Heart left ventricle (tissue), 16 donors: ENCODE measurements around the gene DCAF17. TPM values are rescaled to one million over a fixed set of nuclear protein-coding genes. Genes with fewer than 3 reads are reported as not detected.

Source experiments
- ATAC-seq, 4 donors: fragments of 200-7000 bp; cut with Tn5 transposase; one replicate each; pipeline ENCODE4 v1.9.1; 2020 to 2022; ENCODE audit warnings: moderate library complexity in 4 of 4, mild to moderate bottlenecking in 3 of 4, moderate number of reproducible peaks in 1 of 4
- DNase-seq, 5 donors: peaks; one replicate each; pipeline ENCODE4 v3.0.0-alpha.2; 2020
- H3K27ac ChIP-seq, 12 donors: fragments of 200-600 bp; sonication (generic) in 4 of 12; one replicate each; pipeline versions ENCODE4 v1.5.0 to v1.8.0; 2016 to 2022; ENCODE audit warnings: mild to moderate bottlenecking in 2 of 12
- H3K27me3 ChIP-seq, 9 donors: fragments of 200-600 bp; sonication (generic) in 2 of 9; one replicate each; pipeline versions ENCODE4 v1.5.1 to v1.8.0; 2016 to 2022; ENCODE audit warnings: mild to moderate bottlenecking in 3 of 9
- H3K36me3 ChIP-seq, 9 donors: fragments of 200-600 bp; sonication (generic) in 2 of 9; one replicate each; pipeline versions ENCODE4 v1.5.0 to v1.8.0; 2018 to 2022; ENCODE audit warnings: mild to moderate bottlenecking in 2 of 9
- H3K4me1 ChIP-seq, 12 donors: fragments of 200-600 bp; sonication (generic) in 4 of 12; one replicate each; pipeline versions ENCODE4 v1.5.0 to v1.8.0; 2016 to 2022; ENCODE audit warnings: mild to moderate bottlenecking in 3 of 12
- H3K4me3 ChIP-seq, 12 donors: fragments of 200-600 bp; sonication (generic) in 4 of 12; one replicate each; pipeline versions ENCODE4 v1.5.0 to v1.8.0; 2017 to 2022; ENCODE audit warnings: mild to moderate bottlenecking in 9 of 12, moderate library complexity in 4 of 12
- H3K9me3 ChIP-seq, 12 donors: fragments of 200-600 bp; sonication (generic) in 4 of 12; one replicate each; pipeline versions ENCODE4 v1.5.0 to v1.8.0; 2016 to 2022; ENCODE audit warnings: mild to moderate bottlenecking in 1 of 12
- POLR2A ChIP-seq, 2 donors: fragments of 450-650 bp; IDR thresholded peaks; one replicate each; pipeline ENCODE4 v1.6.1; 2017; ENCODE audit warnings: antibody characterized with exemption in 2 of 2, mild to moderate bottlenecking in 2 of 2, moderate library complexity in 2 of 2
- WGBS, 4 donors: extraction: QIAGEN DNeasy Blood & Tissue Kit in 2 of 4; methylation state at CpG; one replicate each; pipeline versions ENCODE4 v1.1.5 to v1.1.7; 2013 to 2018; 5-methylcytosine and 5-hydroxymethylcytosine counted together
- intact Hi-C, 10 donors: fragments of 100-400 bp; cut with DNase I; formaldehyde crosslinking; loops; one replicate each; pipeline versions ENCODE4 v1.11.1 to v1.14.2; 2022
- polyA plus RNA-seq, 2 donors: library from polyadenylated mRNA; stranded (reverse); fragments of 200-250 nt; gene quantifications; one replicate each; pipeline ENCODE4 v1.2.3, GENCODE V29; 2013
- total RNA-seq, 9 donors: library from RNA; depleted of rRNA in 2 of 9; stranded (reverse); fragments of >200 nt in 2 of 9; fragmentation: NEBNext Ultra II Directional in 3 of 9; extraction: Animal tissue kit (Norgen Biotek cat#: 25700) in 3 of 9; gene quantifications; one replicate each; pipeline versions ENCODE4 v1.1.0 to v1.2.4, GENCODE V29; 2016 to 2023
- TF ChIP-seq, protein P1 (sequence below), 12 donors: fragments of 200-600 bp; sonication (generic) in 4 of 12; IDR thresholded peaks; one replicate each; pipeline versions ENCODE4 v1.5.0 to v1.8.0; 2018 to 2022; ENCODE audit warnings: antibody characterized with exemption in 12 of 12, mild to moderate bottlenecking in 5 of 12
- donor health status: ischemic (EF 13 %, LVEDD 7.1; RV severe dilation, severe dysfunction).
- donor health status: healthy with polysubstance abuse.
- donor health status: DM: no; HTN: yes; CAD: no.
- donor health status: DM: no; HTN: no; CAD: no.
- donor health status: ischemic (EF 25% LVEDD 6.9; RV normal size, moderate dysfunction).
- donor health status: ischemic (EF 25% LVEDD 5.7; RV mildly dilated, moderate dysfunction).
- donor health status: healthy.
- donor health status: DM: yes; HTN: yes; CAD: no.
- donor health status: ischemic (EF 35%, LVEDD 5.7; RV mildly dilated, moderate dysfunction).
- donor health status: nonischemic (EF 11% LVEDD 7.7; RV severe dilation, severe dysfunction).
- donor health status: DM: yes; HTN: yes; CAD: no.
- donor health status: PGD.
- donor health status: ischemic (EF 29% LVEDD 5.4; RV normal size, mild dysfunction).
- donor health status: nonischemic (EF 23%, LVEDD 6.1; RV moderate dilation, normal function).

DCAF17 gene
- total and polyA plus RNA-seq, 11 donors, result 2.2 to 16.7 (median 7.6) TPM

GRCh38 chr2:171409436-171409971 is 24.5 kb upstream of the DCAF17 start:
- Histone ChIP-seq H3K36me3 (no peaks in the 10 kb centered on the region), H3K4me1 (peaks cover 0 to 20% (median 2%) of the 10 kb centered on the region in 12 donors), H3K4me3 (peak overlapping the region in 9 of 12 donors; percentile 14 to 38 (median 29)), H3K9me3 (no peaks in the 10 kb centered on the region), H3K27me3 (no peaks in the 10 kb centered on the region), H3K27ac (no peak overlapping the region)
- 74 to 79% (median 75%) methylated on average over 8 of the region's 8 CpGs for WGBS, 4 donors
- ATAC-seq (peak in 2 of 4 donors; percentile 34 to 38), DNase-seq (no peak)
- intact Hi-C loops, result no loop called here
- TF ChIP-seq, protein P1, sequence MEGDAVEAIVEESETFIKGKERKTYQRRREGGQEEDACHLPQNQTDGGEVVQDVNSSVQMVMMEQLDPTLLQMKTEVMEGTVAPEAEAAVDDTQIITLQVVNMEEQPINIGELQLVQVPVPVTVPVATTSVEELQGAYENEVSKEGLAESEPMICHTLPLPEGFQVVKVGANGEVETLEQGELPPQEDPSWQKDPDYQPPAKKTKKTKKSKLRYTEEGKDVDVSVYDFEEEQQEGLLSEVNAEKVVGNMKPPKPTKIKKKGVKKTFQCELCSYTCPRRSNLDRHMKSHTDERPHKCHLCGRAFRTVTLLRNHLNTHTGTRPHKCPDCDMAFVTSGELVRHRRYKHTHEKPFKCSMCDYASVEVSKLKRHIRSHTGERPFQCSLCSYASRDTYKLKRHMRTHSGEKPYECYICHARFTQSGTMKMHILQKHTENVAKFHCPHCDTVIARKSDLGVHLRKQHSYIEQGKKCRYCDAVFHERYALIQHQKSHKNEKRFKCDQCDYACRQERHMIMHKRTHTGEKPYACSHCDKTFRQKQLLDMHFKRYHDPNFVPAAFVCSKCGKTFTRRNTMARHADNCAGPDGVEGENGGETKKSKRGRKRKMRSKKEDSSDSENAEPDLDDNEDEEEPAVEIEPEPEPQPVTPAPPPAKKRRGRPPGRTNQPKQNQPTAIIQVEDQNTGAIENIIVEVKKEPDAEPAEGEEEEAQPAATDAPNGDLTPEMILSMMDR (IDR thresholded peaks at IDR 0.05), result no peak
- no peak for TF ChIP-seq POLR2A (IDR thresholded peaks at IDR 0.05)

GRCh38 chr2:171410101-171410500 is 23.9 kb upstream of the DCAF17 start:
- DNase-seq (no peak), ATAC-seq (no peak)
- Histone ChIP-seq H3K36me3 (no peaks in the 10 kb centered on the region), H3K4me3 (peak overlapping the region in 1 of 12 donors; percentile 35), H3K9me3 (no peaks in the 10 kb centered on the region), H3K27ac (no peak overlapping the region), H3K4me1 (peaks cover 0 to 20% (median 2%) of the 10 kb centered on the region in 12 donors), H3K27me3 (no peaks in the 10 kb centered on the region)
- 80 to 86% (median 81%) methylated on average over 4 of the region's 4 CpGs for WGBS, 4 donors
- intact Hi-C loops, result loop anchor here in 3 of 10 donors (10.0 kb wide), 3 partner anchors 65 to 245 kb away; partner anchors contain the start of gene TLK1 (in 1 of the 3)
- TF ChIP-seq POLR2A (IDR thresholded peaks at IDR 0.05), result no peak
- TF ChIP-seq, protein P1 (IDR thresholded peaks at IDR 0.05), result no peak

- Histone ChIP-seq H3K4me3 (no peak overlapping the region), H3K9me3 (no peaks in the 10 kb centered on the region), H3K27me3 (no peaks in the 10 kb centered on the region), H3K36me3 (no peaks in the 10 kb centered on the region), H3K4me1 (peaks cover 0 to 21% (median 2%) of the 10 kb centered on the region in 12 donors), H3K27ac (no peak overlapping the region)
- intact Hi-C loops, result loop anchor here in 3 of 10 donors (10.0 kb wide), 3 partner anchors 66 to 246 kb away; partner anchors contain the start of gene TLK1 (in 1 of the 3)
- no peak for DNase-seq
- no peak for TF ChIP-seq POLR2A (IDR thresholded peaks at IDR 0.05)
- TF ChIP-seq, protein P1 (IDR thresholded peaks at IDR 0.05), result no peak
- ATAC-seq, result no peak
These were observed 23.4 kb upstream of the DCAF17 start for GRCh38 chr2:171410624-171411023.

DNA sequence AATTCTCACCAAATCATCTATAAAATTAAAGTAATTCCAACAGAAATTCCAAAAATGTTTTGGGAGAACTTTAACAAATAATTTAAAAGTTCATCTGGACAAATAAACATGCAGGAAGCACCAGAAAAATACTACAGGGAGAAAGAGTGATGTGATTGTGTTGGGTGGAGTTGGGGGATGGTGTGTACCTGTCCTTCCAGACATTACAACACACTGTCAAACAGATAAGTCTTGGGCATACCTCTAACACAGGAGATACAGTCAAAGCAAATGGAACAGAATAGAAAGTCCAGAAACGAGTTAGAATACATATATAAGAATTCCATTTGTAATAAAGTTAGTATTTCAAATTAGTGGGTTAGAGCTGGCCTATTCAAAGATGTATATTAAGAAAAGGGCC is 22.8 kb upstream of the DCAF17 start:
- peaks cover 0 to 26% (median 5%) of the 10 kb centered on the region in 12 donors for H3K4me1 ChIP-seq
- H3K36me3 ChIP-seq, result no peaks in the 10 kb centered on the region
- ATAC-seq (no peak), DNase-seq (no peak)
- no peak overlapping the region for H3K4me3 ChIP-seq
- no peak overlapping the region for H3K27ac ChIP-seq
- WGBS, 4 donors, result 63 to 83% (median 75%) methylated on average over 1 of the region's 1 CpG
- intact Hi-C loops, result loop anchor here in 3 of 10 donors (10.0 kb wide), 3 partner anchors 66 to 246 kb away; partner anchors contain the start of gene TLK1 (in 1 of the 3)
- no peaks in the 10 kb centered on the region for H3K27me3 ChIP-seq
- no peaks in the 10 kb centered on the region for H3K9me3 ChIP-seq
- TF ChIP-seq, protein P1 (IDR thresholded peaks at IDR 0.05), result no peak
- no peak for TF ChIP-seq POLR2A (IDR thresholded peaks at IDR 0.05)
